Superior temporal gyrus (tissue), 1 donor: ENCODE measurements around the gene GSC2.

Experiments used
- DNase-seq: peaks from one replicate; pipeline ENCODE4 v3.0.0-alpha.2; 2016; ENCODE audit errors: extremely low spot score

The GSC2 gene

DNA sequence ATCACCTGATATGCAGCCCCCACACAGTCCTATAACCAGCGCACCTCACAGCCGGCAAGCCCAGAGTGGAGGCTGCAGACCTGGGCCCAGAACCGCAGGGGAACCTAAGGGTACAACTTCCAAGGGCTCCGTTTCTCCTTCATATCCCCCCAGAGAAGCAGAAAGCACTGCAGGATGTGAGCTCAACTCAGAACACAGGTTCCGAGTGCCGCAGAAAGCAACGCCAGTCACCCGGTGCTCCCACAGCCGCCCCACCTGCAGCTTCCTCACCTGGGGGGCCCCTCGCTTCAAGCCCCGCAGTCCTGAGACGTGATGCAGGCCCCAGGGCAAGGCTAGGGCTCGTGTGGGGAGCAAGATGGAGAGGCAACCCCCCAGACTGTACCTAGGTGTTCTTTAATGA, 16.5 kb downstream of the GSC2 start:
- no peak for DNase-seq

DNA sequence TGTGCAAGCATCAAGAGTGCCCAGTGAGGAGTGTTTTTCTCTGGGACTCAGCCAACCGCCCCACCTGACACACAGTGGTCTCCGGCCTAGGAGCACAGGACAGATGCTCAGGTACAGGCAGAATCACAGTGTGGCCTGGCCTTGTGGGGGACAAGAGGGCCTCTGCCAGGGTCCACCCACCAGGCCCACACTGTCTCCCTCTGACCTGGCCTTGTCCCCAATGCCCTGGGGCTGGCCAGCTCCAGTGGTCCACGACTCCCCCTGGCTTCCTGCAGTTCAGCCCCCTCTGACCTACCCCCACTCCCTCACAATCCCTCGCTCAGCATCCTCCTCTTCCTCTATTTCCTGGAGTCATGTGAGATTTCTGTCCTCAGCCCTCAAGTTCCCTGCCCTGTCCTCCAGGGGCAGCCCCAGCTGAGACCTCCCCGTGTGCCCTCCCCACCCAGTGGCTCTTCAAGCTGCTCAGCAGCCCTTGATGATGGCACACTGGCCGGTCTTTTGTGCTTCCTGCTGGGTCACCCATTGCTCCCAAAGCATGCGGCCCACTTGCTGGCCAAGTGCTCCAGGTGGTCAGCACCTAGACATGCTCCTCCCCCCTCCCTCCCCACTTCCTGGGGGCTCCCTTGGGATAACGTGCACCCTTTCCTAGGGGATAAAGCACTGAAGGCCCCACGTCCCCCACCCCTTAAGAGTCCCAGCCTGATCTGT, 17.2 kb downstream of the GSC2 start:
- no peak for DNase-seq

DNA sequence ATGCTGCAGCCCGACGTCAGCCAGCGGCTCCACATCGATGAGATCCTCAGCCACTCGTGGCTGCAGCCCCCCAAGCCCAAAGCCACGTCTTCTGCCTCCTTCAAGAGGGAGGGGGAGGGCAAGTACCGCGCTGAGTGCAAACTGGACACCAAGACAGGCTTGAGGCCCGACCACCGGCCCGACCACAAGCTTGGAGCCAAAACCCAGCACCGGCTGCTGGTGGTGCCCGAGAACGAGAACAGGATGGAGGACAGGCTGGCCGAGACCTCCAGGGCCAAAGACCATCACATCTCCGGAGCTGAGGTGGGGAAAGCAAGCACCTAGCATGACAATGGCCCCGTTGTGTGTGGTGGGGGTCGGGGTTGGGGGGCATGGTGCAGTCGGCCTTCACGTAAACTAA, 17.9 kb downstream of the GSC2 start:
- DNase-seq: no peak

DNA sequence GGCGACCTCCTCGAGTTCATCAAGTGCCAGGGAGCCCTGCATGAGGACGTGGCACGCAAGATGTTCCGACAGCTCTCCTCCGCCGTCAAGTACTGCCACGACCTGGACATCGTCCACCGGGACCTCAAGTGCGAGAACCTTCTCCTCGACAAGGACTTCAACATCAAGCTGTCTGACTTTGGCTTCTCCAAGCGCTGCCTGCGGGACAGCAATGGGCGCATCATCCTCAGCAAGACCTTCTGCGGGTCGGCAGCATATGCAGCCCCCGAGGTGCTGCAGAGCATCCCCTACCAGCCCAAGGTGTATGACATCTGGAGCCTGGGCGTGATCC, 18.4 kb downstream of the GSC2 start:
- no peak for DNase-seq

DNA sequence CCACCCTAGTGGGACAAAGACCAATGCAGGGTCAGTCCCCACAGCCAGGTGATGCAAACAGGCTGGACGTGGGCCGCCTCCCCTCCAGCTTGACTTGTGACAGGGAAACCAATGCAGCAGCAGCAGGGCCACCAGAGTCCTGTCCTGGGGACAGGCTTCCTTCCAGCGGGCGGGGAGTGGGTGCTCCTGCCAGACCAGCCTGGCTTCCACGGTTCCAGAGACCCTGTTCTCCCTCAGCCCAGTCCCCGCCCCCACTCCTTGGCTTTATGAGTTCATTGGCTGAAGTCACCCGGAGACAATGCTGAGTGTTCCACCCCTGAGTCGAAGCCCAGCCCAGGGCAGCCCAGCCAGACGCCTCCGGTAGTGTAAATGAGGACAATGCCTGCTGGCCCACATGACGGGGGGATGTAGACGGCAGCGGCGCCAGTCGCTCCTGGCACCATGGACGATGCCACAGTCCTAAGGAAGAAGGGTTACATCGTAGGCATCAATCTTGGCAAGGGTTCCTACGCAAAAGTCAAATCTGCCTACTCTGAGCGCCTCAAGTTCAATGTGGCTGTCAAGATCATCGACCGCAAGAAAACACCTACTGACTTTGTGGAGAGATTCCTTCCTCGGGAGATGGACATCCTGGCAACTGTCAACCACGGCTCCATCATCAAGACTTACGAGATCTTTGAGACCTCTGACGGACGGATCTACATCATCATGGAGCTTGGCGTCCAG, 19.0 kb downstream of the GSC2 start, which contains the start of gene TSSK2:
Gene TSSK2, plus strand, starts transcription at position 350 of the 726 bp plus-strand sequence. Its CDS starts 92 bp downstream, at position 442.
- DNase-seq: no peak

DNA sequence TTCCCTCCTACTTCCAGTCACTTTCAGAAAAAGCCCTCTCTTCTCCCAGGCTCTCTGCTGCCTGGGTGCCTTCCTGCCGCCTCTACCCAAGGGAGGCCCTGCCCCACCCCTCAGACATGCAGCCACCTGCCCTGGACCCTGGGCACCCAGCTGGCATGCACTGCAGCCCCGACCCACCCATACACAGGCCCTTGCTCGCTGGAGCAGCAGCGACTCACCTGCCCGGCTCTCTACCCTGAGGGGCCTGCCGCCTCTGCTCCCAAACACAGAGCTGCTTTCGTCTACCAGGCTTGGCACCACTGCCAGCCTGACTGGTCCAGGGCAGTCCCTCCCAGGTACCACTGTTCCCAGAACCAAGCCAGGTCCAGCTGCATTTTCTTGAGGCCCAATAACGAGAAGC, 20.2 kb downstream of the GSC2 start:
- DNase-seq: no peak

DNA sequence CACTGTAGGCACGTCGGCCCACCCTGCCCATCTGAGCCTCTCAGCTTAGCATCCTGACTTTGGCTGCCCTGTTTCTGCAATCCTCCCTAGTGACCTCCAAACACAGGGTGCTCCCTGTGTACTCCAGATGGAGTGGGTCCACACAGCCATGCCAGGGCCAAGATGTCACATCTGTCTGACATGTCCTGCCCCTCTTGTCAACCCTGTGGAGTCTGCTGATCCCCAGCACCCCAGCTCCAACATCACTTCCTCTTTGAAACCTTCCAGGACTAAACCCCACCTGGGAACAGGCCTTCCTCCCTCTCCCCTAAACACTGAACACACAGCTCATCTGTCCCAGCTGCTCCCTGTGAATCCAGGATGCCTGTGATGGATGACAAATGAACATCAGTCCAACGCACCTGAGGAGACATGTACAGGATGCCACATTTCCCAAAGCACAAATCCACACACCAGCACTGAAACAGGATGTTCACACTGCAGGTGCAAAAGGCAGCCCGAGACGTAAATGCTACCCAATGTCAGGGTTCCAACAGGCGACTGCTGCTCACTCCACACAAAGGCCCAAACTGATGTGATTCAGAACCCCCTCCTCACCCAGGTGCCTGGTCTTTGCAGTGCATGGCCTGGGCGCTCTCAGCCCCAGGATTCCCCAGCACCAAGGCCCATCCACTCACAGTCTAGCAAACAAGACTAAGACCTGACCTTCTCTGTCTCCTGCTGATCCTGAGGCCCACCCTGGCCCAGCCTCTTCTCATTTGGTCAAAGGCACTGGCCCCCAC, 21.0 kb downstream of the GSC2 start:
- no peak for DNase-seq

DNA sequence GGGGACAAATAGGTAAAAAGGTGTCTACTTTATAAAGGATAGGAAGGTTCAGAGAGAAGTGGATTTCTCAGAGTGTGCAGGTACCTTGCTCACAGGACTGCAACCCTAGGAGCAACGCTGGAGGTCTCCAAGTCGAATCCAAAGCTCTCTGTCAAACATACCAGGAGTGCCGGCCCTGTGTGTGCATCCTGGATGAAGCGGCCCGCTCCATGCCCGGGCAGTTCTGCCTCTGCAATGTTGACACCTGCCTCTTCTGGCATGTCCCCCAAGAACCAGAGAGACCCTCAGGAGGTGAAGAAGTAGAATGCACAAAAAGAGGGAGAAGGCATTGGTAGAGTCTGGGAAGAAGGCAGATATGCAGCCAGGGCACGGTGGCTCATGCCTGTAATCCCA, 22.1 kb downstream of the GSC2 start:
- DNase-seq: no peak

DNA sequence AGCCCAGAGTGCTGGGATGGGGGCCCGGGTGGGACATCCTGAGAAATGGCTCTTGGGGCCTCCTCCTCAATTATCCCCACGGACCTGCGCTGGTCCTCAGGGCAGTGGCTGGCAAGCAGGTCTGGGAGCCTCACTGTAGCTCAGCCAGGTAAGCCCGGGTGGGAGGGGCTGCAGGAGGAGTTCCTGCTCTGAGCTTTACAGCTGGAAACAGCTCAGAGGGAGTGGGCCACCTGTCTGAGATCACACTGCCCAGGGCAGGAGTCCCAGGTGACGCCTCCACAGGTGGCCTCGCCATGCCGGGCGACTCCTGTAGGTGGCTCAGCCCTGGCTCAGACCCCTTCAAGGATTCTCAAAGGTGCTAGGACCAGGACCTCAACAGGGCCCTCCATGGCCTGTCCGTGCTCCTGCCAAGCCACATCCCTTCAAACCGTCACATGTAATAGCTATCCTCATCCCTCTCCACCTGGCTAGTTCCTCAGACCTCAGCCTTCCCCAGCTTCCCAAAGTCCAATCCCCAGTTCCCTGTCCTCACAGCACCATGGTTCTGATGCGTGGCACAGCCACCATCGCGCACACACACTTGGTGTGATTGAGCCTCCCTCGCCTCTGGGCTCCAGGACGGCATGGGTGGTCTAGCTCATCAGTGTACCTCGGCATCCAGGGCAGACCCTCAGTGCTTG, 22.6 kb downstream of the GSC2 start:
- no peak for DNase-seq

DNA sequence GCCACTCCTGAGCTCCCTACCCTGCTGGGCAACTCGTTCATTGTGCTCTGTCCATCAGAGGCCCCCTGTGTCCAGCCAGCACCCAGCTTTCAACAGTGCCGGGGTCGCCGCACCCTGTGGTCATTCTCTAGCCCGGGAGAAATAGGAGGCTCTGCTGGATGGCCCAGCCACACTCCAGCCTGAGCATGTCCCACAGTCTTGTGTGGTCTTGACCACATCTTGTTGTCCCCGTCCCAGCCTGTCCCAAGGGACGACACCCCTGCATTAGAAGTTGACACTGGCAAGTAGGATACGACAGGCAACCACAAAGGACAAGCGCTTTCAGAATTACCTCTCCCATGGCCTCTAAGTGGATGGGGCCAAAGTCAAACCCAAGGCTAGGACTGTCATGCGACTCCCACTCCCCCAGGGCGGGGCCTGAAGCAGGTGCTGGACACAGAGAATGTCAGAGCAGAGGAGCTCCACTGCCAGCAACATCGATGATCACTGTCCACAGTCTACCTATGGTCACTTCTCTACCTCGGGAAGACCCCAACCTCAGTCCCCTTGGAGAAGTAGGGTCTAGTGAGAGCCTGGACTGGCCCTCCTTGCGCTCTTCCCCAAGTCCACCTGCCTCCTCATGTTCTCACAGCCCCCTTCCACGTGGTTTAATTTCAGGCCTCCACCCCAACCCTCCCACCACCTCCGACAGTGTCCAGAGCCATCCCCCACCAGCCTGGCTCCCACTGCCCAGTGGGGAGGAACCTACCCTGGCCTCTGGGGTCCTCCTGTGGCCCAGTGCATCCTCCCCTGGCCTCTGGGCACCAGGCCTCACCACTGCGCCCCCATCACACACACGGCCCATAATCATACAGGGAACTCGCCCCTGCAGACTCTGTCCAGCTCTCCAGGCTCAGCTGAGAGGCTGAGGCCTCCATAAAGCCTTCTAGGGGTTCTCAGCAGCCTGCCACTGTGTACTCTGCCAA, 23.5 kb downstream of the GSC2 start:
- DNase-seq: no peak

DNA sequence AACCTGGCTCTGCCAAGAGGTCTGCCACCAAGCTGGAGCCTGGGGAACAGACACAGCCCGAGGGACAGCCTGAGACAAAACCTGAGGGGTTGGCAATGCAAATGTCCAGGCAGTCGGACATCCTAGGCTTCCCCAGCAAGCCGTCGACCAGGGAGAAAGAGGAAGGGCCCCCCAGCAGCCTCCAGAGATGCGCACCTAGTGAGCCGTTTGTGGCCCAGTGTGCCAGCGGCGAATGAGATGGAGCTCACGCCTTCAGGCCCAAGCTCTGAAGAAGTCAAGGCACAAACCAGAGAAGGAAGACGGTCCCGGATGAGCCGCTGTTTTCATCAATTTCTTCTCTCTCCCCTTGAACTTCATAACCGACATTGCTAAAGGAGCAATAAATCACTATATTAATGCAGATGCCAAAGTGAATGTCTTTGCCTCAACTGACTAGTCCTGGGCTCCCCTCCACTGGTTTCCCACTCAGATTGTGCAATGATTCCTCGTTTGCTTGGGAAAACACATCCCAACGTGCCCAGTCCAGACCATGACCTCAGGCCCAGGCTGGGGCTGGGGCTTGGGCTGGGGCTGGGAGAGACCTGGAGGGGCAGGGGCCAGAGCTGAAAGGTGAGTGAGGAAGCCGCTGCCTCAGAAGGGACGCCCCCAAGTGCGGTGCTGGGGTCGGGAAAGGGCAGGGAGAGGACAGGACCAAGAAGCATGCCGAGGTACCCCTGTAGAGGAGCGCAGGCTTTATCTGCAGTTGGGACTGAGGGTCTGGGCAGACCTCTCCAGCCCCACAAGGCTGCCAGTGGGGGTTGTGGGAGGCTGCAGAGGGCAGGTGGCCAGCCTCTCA, 24.4 kb downstream of the GSC2 start:
- DNase-seq: no peak

DNA sequence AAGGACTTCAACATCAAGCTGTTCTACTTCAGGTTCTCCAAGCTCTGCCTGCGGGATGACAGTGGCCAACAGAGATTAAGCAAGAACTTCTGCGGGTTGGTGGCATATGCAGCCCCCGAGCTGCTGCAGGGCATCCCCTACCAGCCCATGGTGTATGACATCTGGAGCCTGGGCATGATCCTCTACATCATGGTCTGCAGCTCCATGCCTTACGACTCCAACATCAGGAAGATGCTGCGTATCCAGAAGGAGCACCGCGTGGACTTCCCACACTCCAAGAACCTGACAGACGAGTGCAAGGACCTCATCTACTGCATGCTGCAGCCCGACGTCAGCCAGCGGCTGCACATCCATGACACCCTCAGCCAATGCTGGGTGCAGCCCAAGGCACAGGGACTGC, 25.1 kb downstream of the GSC2 start:
- DNase-seq: no peak

DNA sequence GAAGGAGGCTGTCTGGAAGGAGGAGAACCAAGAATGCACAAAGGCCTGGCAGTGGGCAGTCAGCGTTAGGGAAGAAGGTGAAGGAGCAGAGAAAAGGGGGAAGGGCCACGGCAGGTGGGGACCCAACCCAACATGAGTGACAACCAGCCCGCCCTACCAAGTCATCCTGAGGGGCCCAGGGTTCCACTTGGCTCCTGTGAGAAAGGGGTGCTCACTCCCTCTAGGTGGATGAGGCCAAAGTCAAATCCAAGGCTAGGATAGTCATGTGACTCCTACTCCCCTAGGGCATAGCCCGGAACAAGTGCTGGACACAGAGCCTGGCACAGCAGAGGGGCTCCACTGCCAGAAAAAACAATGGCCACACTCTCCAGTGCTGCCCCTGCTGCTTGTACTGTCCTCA, 25.7 kb downstream of the GSC2 start:
- no peak for DNase-seq

DNA sequence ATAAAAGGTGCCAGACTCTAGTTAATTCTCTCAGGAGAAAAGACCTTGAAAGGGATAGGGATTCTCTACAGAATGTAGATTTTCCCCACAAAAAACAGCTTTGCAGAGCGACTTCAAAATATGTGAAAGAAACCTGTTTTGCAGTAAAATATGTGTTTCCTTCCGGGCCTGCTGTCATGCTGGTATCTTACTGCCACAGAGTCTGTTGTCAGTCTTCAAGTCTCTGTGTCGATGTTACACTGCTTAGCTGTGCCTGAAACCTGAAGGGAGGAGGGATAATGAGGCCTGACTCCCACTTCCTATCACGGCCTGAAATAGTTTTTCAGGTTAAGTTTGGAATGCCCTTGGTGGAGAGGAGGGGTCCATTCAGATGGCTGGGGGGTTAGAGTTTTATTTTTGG, 26.2 kb downstream of the GSC2 start:
- no peak for DNase-seq

DNA sequence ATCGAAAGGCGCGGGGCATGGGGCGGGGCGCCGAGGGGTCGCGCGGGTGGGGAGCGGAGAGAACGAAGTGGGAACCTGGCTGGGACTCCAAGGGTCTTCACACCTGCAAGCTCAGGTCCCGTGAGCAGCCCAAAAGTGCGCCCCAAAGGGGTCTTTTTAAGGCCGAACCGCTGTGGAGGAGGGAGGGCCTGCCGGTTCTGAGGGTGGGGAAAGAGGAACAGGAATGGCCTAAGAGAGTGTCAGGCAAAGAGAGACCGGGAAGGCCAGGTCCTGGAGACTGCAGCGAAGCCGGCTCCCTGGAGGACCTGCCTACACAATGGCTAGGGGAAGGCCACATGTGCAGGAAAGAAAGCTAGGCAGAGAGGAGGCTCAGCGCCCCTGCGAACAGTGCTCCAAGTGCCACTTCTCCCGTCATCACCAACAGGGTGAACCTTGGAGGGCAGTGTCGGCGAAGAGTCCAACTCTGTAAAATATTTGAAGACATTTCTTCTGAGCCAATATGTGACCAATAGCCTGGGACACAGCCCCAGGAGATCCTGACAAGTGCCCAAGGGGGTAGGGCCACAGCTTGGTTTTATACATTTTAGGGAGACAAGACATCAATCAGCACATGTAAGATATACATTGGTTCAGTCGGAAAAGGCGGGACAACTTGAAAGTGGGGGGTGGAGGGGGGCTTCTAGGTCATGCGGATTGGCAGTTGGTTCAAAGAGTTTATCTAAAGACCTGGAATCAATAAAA, 27.2 kb downstream of the GSC2 start:
- DNase-seq: no peak

DNA sequence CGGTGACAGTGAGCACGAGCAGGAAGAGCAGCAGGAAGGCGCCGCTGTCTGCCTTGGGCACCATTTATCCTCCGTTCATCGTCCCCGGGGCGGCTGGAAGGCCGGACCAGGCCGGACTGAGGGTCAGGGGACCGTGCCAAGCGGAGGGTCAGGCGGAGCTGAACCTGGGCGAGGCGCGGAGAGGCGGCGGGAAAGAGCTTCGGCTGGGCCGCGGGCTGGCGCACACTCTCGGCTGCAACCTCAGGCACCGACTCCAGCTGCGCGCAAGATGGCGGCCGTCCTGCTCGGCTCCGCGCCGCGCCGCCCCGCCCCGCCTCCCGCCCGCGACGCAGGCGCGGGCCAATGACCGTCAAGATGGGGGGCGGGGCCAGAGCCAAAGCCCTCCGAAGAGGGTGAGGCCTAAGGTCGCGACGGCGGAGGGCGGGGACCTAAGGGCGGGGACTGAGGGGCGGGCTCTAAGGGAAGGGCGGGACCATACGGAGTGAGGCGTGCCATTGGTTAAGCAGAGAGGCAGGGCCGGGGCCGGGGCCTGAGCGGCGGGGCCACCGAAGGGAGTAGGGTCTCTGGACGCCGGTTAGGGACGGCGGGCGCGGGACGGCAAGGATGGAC, 27.8 kb downstream of the GSC2 start, which contains the start of gene DGCR2:
Gene DGCR2, minus strand, starts transcription at position 270 of the 609 bp plus-strand sequence. Its CDS starts 206 bp downstream, at position 64.
- peak; percentile 94 for DNase-seq

DNA sequence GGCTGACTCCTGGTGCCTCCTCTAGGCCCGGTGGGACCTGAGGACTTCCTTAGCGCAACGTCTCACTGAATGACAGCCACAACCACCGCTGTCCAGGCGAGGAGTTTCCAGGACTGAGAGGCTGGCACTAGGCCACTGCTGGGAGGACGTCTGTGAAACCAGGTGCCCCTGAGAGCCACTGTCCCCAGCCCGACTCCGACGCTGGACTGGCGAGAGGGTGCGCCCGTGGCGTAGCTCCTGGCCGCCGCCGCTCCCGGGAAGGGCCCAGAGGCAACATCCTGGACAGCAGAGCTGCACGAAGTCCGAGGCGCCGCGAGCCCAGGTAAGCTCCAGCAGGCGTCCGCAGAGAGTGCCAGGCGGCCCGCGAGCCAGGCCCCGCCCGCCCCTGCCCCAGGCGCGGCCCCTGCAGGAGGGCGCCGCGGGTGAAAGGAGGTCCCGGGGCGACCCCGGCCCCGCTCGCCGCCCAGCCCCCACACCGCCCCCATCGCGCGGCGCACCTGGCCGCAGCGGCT, 28.4 kb downstream of the GSC2 start:
- DNase-seq: no peak

DNA sequence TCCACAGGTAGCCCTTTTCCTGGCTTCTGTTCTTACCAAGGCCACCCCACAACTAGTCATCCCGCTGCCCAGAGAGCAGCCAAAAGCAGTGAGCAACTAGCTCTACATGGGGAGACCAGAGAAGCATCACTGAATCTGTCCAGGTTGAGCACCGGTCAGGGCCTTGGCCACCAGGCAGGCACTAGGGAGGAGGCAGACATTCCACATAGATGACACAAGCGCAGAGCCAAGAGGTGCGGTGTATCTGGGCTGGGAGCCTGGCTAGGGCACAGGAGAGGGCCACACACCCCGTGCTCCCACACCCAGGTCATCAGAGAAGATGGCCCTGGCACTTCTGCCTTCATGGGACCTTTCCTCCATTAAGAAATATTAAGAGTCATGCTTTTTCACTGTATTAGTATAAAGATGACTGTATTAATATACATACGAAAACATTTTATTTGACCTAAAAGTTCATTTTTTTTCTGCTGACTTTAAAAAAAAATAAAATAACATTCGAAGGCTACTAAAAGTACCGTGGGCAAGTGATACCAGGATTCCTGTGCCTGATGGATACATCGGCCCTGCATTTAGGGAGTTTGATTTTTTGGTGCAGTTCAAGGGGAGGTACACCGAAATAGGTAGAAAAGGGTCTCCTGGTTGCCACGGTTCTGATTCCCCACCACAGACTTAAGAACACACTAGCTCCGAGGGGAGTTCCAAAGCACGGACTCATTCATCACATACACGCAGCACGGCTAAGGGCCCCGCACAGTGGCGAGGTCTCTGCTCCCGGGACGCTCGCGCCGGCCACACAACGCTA, 29.1 kb downstream of the GSC2 start:
- no peak for DNase-seq
